Ascending aorta (tissue), 2 donors: ENCODE data around the gene BANK1. TPM values are rescaled to one million over a fixed set of nuclear protein-coding genes. Genes with fewer than 3 reads are reported as not detected.

ENCODE experiments used
- DNase-seq, 2 donors: peaks; one replicate each; pipeline ENCODE4 v3.0.0-alpha.2; 2019; ENCODE audit warnings: low spot score in 2 of 2
- H3K27ac ChIP-seq, 2 donors: fragments of 200-600 bp; sonication (generic); one replicate each; pipeline ENCODE4 v1.5.1; 2016 to 2017; ENCODE audit warnings: mild to moderate bottlenecking in 1 of 2
- H3K27me3 ChIP-seq: fragments of 200-600 bp; sonication (generic); one replicate; pipeline ENCODE4 v1.5.1; 2017
- H3K36me3 ChIP-seq, 2 donors: fragments of 200-600 bp; sonication (generic); one replicate each; pipeline ENCODE4 v1.5.1; 2016
- H3K4me1 ChIP-seq, 2 donors: fragments of 200-600 bp; sonication (generic); one replicate each; pipeline ENCODE4 v1.5.1; 2016 to 2017; ENCODE audit warnings: mild to moderate bottlenecking in 1 of 2
- H3K4me3 ChIP-seq, 2 donors: fragments of 200-600 bp; sonication (generic); one replicate each; pipeline ENCODE4 v1.5.1; 2016 to 2017; ENCODE audit warnings: mild to moderate bottlenecking in 1 of 2
- H3K9me3 ChIP-seq, 2 donors: fragments of 200-600 bp; sonication (generic); one replicate each; pipeline ENCODE4 v1.5.1; 2016
- intact Hi-C: fragments of 100-400 bp; cut with DNase I; formaldehyde crosslinking; loops from one replicate; pipeline ENCODE4 v1.15.1; 2023
- total RNA-seq: library from RNA; depleted of rRNA; stranded (reverse); fragments of >200 nt; gene quantifications from one replicate; pipeline ENCODE4 v1.1.0, GENCODE V29; 2016
- TF ChIP-seq, protein P1 (sequence below), 3 experiments: fragments of 200-600 bp in 2 of 3; fragments of 450-650 bp in 1 of 3; sonication (generic) in 2 of 3; IDR thresholded peaks; one replicate each; pipeline ENCODE4 v1.5.1; 2016 to 2019; ENCODE audit warnings: antibody characterized with exemption in 3 of 3, mild to moderate bottlenecking in 1 of 3, moderate library complexity in 1 of 3

BANK1 gene
- total RNA-seq, 1 donor from 2014 or later = not detected

GRCh38 chr4:101823864-101824263, 33.3 kb downstream of the BANK1 start:
- DNase-seq = no peak
- H3K27ac ChIP-seq = no peak overlapping the region
- no peaks in the 10 kb centered on the region for H3K4me1 ChIP-seq
- no peaks in the 10 kb centered on the region for H3K36me3 ChIP-seq
- H3K27me3 ChIP-seq = no peaks in the 10 kb centered on the region
- intact Hi-C loops = no loop called here
- TF ChIP-seq, protein P1, sequence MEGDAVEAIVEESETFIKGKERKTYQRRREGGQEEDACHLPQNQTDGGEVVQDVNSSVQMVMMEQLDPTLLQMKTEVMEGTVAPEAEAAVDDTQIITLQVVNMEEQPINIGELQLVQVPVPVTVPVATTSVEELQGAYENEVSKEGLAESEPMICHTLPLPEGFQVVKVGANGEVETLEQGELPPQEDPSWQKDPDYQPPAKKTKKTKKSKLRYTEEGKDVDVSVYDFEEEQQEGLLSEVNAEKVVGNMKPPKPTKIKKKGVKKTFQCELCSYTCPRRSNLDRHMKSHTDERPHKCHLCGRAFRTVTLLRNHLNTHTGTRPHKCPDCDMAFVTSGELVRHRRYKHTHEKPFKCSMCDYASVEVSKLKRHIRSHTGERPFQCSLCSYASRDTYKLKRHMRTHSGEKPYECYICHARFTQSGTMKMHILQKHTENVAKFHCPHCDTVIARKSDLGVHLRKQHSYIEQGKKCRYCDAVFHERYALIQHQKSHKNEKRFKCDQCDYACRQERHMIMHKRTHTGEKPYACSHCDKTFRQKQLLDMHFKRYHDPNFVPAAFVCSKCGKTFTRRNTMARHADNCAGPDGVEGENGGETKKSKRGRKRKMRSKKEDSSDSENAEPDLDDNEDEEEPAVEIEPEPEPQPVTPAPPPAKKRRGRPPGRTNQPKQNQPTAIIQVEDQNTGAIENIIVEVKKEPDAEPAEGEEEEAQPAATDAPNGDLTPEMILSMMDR (IDR thresholded peaks at IDR 0.05) = no peak
- no peak overlapping the region for H3K4me3 ChIP-seq
- no peaks in the 10 kb centered on the region for H3K9me3 ChIP-seq

DNA sequence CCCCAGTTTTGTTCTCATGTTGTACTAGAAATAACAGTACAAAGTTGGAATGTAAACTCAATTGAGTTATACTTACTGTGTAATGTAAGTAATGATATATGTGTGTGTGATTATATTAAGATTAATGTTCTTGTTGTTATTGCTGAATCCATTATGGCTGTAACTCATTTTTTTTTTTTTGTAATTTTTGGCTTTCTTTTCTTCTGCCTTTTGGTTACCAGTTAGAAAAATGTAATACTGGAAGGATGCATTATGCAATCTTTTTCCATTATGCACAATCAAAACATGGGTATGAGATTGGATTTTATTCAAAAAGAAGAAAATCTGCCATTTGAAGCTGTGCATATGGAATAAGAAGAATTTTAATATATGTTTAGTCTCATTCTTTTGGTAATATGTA, 34.0 kb downstream of the BANK1 start:
- H3K4me3 ChIP-seq = no peak overlapping the region
- TF ChIP-seq, protein P1 (IDR thresholded peaks at IDR 0.05) = no peak
- no peaks in the 10 kb centered on the region for H3K36me3 ChIP-seq
- no peaks in the 10 kb centered on the region for H3K9me3 ChIP-seq
- intact Hi-C loops = no loop called here
- H3K4me1 ChIP-seq = no peaks in the 10 kb centered on the region
- no peak overlapping the region for H3K27ac ChIP-seq
- H3K27me3 ChIP-seq = no peaks in the 10 kb centered on the region
- no peak for DNase-seq

DNA sequence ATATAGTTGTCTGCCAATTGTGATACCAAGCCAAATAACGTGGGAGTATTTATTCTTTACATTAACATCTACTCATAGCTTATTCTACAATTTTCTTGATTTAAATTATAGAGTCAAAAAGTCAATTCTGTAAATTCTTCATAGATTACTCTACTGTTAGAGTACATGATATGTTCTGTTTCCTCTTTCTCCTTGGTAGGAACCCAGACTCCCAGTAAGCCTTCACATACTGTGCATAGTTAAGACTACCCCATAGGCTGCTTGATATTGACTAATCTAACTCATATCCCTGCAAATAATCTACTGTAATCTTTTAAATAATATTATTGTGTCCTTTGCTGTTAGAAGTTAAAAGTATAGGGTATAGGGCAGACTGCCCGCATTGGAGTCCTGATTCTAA, 35.4 kb downstream of the BANK1 start:
- no peaks in the 10 kb centered on the region for H3K27me3 ChIP-seq
- DNase-seq = no peak
- H3K4me3 ChIP-seq = no peak overlapping the region
- no peaks in the 10 kb centered on the region for H3K36me3 ChIP-seq
- no peaks in the 10 kb centered on the region for H3K4me1 ChIP-seq
- TF ChIP-seq, protein P1 (IDR thresholded peaks at IDR 0.05) = no peak
- H3K27ac ChIP-seq = no peak overlapping the region
- H3K9me3 ChIP-seq = no peaks in the 10 kb centered on the region
- intact Hi-C loops = no loop called here

DNA sequence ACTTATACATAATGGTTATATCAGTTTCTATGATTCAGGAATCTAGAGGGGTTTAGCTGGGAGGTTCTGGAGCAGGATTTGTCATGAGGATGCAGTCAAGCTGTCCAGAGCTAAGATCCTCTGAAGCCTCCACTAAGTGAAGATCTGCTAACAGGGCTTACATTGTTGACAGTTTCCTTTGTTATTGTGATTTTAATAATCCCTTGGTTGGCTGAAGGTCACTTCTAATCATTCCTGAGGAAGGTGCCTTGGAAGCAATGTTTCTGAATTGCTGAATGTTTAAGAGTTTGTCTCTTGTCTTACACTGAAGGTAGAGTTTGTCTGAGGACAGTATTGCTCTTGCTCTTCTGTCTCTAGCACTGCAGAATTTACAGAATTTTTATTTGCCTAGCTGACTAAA, 41.3 kb downstream of the BANK1 start:
- no peak overlapping the region for H3K27ac ChIP-seq
- intact Hi-C loops = no loop called here
- no peaks in the 10 kb centered on the region for H3K36me3 ChIP-seq
- TF ChIP-seq, protein P1 (IDR thresholded peaks at IDR 0.05) = no peak
- H3K9me3 ChIP-seq = no peaks in the 10 kb centered on the region
- no peaks in the 10 kb centered on the region for H3K4me1 ChIP-seq
- no peak for DNase-seq
- no peaks in the 10 kb centered on the region for H3K27me3 ChIP-seq
- no peak overlapping the region for H3K4me3 ChIP-seq

- no peaks in the 10 kb centered on the region for H3K27me3 ChIP-seq
- H3K27ac ChIP-seq = no peak overlapping the region
- TF ChIP-seq, protein P1 (IDR thresholded peaks at IDR 0.05) = no peak
- H3K36me3 ChIP-seq = no peaks in the 10 kb centered on the region
- intact Hi-C loops = no loop called here
- DNase-seq = no peak
- H3K4me3 ChIP-seq = no peak overlapping the region
- no peaks in the 10 kb centered on the region for H3K4me1 ChIP-seq
- H3K9me3 ChIP-seq = no peaks in the 10 kb centered on the region
Measured at GRCh38 chr4:101833480-101833879, 43.0 kb downstream of the BANK1 start.
